CD14-positive monocyte (primary cell): ENCODE measurements around the gene CASD1. TPM values are rescaled to one million over a fixed set of nuclear protein-coding genes. Genes with fewer than 3 reads are reported as not detected.

Experiments
- DNase-seq, 3 donors: peaks; one replicate each; pipeline ENCODE4 v3.0.0-alpha.2; 2011 to 2022
- H2AFZ ChIP-seq: 2 replicates; pipeline ENCODE4 v1.6.0; 2012; ENCODE audit warnings: mild to moderate bottlenecking, low read depth, low read length, inconsistent platforms; ENCODE audit not compliant: insufficient read depth, poor library complexity, severe bottlenecking
- H3K27ac ChIP-seq, 2 donors: 1 replicate in 1 of 2; 2 replicates in 1 of 2; pipeline ENCODE4 v1.5.1; 2012 to 2013; ENCODE audit warnings: low read length in 2 of 2, control low read depth in 1 of 2, inconsistent platforms in 1 of 2, low read depth in 1 of 2, mild to moderate bottlenecking in 1 of 2
- H3K27me3 ChIP-seq, 2 donors: one replicate each; pipeline versions ENCODE4 v1.6.0 to v1.6.1; 2011 to 2013; ENCODE audit warnings: low read length in 2 of 2; ENCODE audit not compliant: control insufficient read depth in 2 of 2, insufficient read depth in 2 of 2
- H3K36me3 ChIP-seq, 2 donors: replicated peaks in 1 of 2; 1 replicate in 1 of 2; 2 replicates in 1 of 2; pipeline versions ENCODE4 v1.5.1 to v1.6.1; 2012 to 2013; ENCODE audit warnings: low read length in 2 of 2, control low read depth in 1 of 2, inconsistent platforms in 1 of 2, mild to moderate bottlenecking in 1 of 2; ENCODE audit not compliant: insufficient read depth in 2 of 2, control insufficient read depth in 1 of 2
- H3K4me1 ChIP-seq, 2 donors: 1 replicate in 1 of 2; 2 replicates in 1 of 2; pipeline versions ENCODE4 v1.5.1 to v1.6.1; 2012 to 2013; ENCODE audit warnings: low read length in 2 of 2, control low read depth in 1 of 2, inconsistent platforms in 1 of 2, mild to moderate bottlenecking in 1 of 2, moderate library complexity in 1 of 2; ENCODE audit not compliant: insufficient read depth in 2 of 2, control insufficient read depth in 1 of 2
- H3K4me2 ChIP-seq: replicated peaks from 2 replicates; pipeline ENCODE3; 2012; ENCODE audit warnings: low read length, moderate library complexity, mild to moderate bottlenecking; ENCODE audit not compliant: poor library complexity, severe bottlenecking; ENCODE audit errors: extremely low read depth
- H3K4me3 ChIP-seq, 3 experiments: fragments of 200-600 bp in 1 of 3; sonication (generic) in 1 of 3; replicated peaks in 1 of 3; 1 replicate in 2 of 3; 2 replicates in 1 of 3; pipeline ENCODE4 v1.5.1; 2011 to 2013; ENCODE audit warnings: low read length in 3 of 3, mild to moderate bottlenecking in 3 of 3, control low read depth in 2 of 3, low read depth in 2 of 3, inconsistent platforms in 1 of 3, moderate library complexity in 1 of 3
- H3K79me2 ChIP-seq: 2 replicates; pipeline ENCODE4 v1.6.0; 2012; ENCODE audit warnings: mild to moderate bottlenecking, control low read depth, inconsistent platforms, low read length, moderate library complexity; ENCODE audit not compliant: insufficient read depth
- H3K9ac ChIP-seq: 2 replicates; pipeline ENCODE4 v1.6.0; 2017; ENCODE audit warnings: low read length, mild to moderate bottlenecking; ENCODE audit not compliant: insufficient read depth, poor library complexity, severe bottlenecking
- H3K9me3 ChIP-seq, 2 donors: replicated peaks in 1 of 2; 1 replicate in 1 of 2; 2 replicates in 1 of 2; pipeline versions ENCODE4 v1.5.1 to v1.6.1; 2012 to 2013; ENCODE audit warnings: low read length in 2 of 2, control low read depth in 1 of 2; ENCODE audit not compliant: control insufficient read depth in 1 of 2, insufficient read depth in 1 of 2
- H4K20me1 ChIP-seq: 2 replicates; pipeline ENCODE4 v1.6.0; 2012; ENCODE audit warnings: mild to moderate bottlenecking, low read length, control low read depth, moderate library complexity; ENCODE audit not compliant: insufficient read depth
- H3K27ac Mint-ChIP-seq, 7 donors: one replicate each; pipeline ENCODE4 v1.8.0; 2020; ENCODE audit warnings: mild to moderate bottlenecking in 7 of 7, mixed read lengths in 7 of 7, moderate library complexity in 6 of 7, inconsistent platforms in 2 of 7
- H3K27me3 Mint-ChIP-seq, 3 donors: one replicate each; pipeline ENCODE4 v1.8.0; 2021 to 2022; ENCODE audit warnings: low read depth in 3 of 3, mild to moderate bottlenecking in 3 of 3, mixed read lengths in 3 of 3, moderate library complexity in 3 of 3, inconsistent platforms in 1 of 3
- H3K36me3 Mint-ChIP-seq, 2 donors: one replicate each; pipeline ENCODE4 v1.8.0; 2020; ENCODE audit warnings: mixed read lengths in 2 of 2, inconsistent platforms in 1 of 2, mild to moderate bottlenecking in 1 of 2
- H3K4me1 Mint-ChIP-seq: one replicate; pipeline ENCODE4 v1.8.0; 2020; ENCODE audit warnings: mild to moderate bottlenecking, mixed read lengths
- H3K4me3 Mint-ChIP-seq, 2 donors: one replicate each; pipeline ENCODE4 v1.8.0; 2020; ENCODE audit warnings: mild to moderate bottlenecking in 2 of 2, mixed read lengths in 2 of 2, moderate library complexity in 1 of 2
- H3K9me3 Mint-ChIP-seq, 7 donors: one replicate each; pipeline ENCODE4 v1.8.0; 2020 to 2022; ENCODE audit warnings: mixed read lengths in 7 of 7, mild to moderate bottlenecking in 6 of 7, moderate library complexity in 6 of 7, inconsistent platforms in 2 of 7
- WGBS: methylation state at CpG from one replicate; pipeline ENCODE4 v1.1.5; 2013; ENCODE audit warnings: missing lambda C conversion rate; ENCODE audit not compliant: insufficient coverage; 5-methylcytosine and 5-hydroxymethylcytosine counted together
- intact Hi-C, 2 donors: fragments of 100-400 bp; cut with micrococcal nuclease; formaldehyde crosslinking; loops; one replicate each; pipeline versions ENCODE4 v1.15.0 to v1.15.1; 2023
- polyA plus RNA-seq, 3 donors: library from polyadenylated mRNA; depleted of rRNA in 1 of 3; unstranded in 2 of 3; stranded (reverse) in 1 of 3; fragments of 300-500 nt in 2 of 3; fragments of >200 nt in 1 of 3; fragmentation: Illumina TruSeq in 2 of 3; gene quantifications; 1 replicate in 2 of 3; 2 replicates in 1 of 3; pipeline ENCODE4 v1.2.3, GENCODE V29; 2012 to 2021
- TF ChIP-seq, protein P1 (sequence below): fragments of 200-600 bp; IDR thresholded peaks from one replicate; pipeline ENCODE4 v1.8.0; 2022; ENCODE audit warnings: antibody characterized with exemption, mild to moderate bottlenecking

The CASD1 gene
- polyA plus RNA-seq, 3 donors: 2.0 to 4.4 (median 3.6) TPM

DNA sequence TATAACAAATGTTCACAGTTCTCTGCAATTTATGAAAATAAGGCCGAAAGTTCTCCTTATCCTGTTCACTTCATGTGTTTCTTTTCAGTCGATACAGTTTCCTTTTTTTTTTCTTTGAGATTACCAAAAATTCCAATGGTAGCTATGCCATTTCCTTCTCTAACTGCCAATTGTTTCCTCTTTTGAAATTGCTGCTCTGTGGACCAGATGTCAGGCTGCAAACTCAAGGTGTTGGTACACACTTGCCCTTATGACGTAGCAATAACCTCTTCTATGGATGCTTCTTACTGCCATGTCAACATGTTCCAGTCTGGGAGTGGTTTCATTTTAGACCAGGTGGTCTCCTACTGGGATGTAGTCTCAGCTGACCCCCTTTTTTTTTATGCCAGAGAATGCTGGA is 52.9 kb downstream of the CASD1 start:
- Mint-ChIP-seq H3K36me3 (peaks cover 7 to 10% of the 10 kb centered on the region in 2 donors), H3K27me3 (peaks cover 0 to 3% (median 0%) of the 10 kb centered on the region in 3 donors), H3K27ac (no peak overlapping the region), H3K9me3 (no peaks in the 10 kb centered on the region), H3K4me3 (no peak overlapping the region), H3K4me1 (peaks cover 6% of the 10 kb centered on the region)
- no peaks in the 10 kb centered on the region for H3K27me3 ChIP-seq
- TF ChIP-seq, protein P1, sequence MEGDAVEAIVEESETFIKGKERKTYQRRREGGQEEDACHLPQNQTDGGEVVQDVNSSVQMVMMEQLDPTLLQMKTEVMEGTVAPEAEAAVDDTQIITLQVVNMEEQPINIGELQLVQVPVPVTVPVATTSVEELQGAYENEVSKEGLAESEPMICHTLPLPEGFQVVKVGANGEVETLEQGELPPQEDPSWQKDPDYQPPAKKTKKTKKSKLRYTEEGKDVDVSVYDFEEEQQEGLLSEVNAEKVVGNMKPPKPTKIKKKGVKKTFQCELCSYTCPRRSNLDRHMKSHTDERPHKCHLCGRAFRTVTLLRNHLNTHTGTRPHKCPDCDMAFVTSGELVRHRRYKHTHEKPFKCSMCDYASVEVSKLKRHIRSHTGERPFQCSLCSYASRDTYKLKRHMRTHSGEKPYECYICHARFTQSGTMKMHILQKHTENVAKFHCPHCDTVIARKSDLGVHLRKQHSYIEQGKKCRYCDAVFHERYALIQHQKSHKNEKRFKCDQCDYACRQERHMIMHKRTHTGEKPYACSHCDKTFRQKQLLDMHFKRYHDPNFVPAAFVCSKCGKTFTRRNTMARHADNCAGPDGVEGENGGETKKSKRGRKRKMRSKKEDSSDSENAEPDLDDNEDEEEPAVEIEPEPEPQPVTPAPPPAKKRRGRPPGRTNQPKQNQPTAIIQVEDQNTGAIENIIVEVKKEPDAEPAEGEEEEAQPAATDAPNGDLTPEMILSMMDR: no peak
- intact Hi-C loops: no loop called here
- H3K36me3 ChIP-seq: no peaks in the 10 kb centered on the region
- H3K9me3 ChIP-seq: no peaks in the 10 kb centered on the region
- H3K4me3 ChIP-seq: no peak overlapping the region
- H3K4me2 ChIP-seq: no peak overlapping the region
- no peak for DNase-seq
- 25% methylated on average over 2 of the region's 3 CpGs for WGBS
- no peak overlapping the region for H3K27ac ChIP-seq
- H3K9ac ChIP-seq: no peak overlapping the region
- H3K79me2 ChIP-seq: no peaks in the 10 kb centered on the region
- no peak overlapping the region for H2AFZ ChIP-seq
- H4K20me1 ChIP-seq: no peaks in the 10 kb centered on the region
- H3K4me1 ChIP-seq: no peaks in the 10 kb centered on the region

DNA sequence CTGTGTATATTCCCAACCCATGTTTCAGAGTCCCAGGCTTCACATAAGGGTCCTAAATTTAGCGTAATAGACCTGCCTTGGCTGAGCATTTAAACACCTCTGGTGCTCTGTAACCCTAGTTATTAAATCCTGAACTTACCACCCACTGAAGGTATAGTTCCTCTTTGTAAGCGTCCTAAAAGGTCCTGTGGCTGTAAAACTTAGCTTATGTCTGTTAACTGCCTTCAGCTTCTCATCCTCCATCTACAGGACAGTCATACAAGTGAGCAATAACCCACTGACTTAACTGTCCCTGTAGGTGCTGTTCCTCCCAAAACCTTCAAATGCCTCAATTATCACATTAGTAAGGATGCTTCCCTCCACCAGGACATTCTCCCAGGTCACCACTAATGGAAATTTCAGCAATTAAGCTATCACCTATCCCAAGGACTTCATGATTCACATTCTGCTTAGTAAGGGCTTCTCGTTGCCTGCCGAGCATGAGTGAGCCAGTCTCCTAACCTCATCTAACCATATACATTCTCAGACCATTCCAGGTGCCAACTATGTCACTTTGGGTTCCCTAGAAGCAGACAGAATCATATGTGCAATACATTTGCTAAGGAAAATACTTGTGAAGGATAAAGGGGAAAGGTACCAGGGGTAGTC is 55.8 kb downstream of the CASD1 start:
- no peak overlapping the region for H3K9ac ChIP-seq
- intact Hi-C loops: no loop called here
- no peak overlapping the region for H2AFZ ChIP-seq
- no peaks in the 10 kb centered on the region for H3K36me3 ChIP-seq
- H3K4me3 ChIP-seq: no peak overlapping the region
- H3K27ac ChIP-seq: no peak overlapping the region
- TF ChIP-seq, protein P1: no peak
- 100% methylated on average over 3 of the region's 4 CpGs for WGBS
- H3K27me3 Mint-ChIP-seq: no peaks in the 10 kb centered on the region
- H3K9me3 ChIP-seq: no peaks in the 10 kb centered on the region
- H3K79me2 ChIP-seq: no peaks in the 10 kb centered on the region
- H3K9me3 Mint-ChIP-seq: peaks cover 3 to 12% (median 6%) of the 10 kb centered on the region in 7 donors
- no peak overlapping the region for H3K4me3 Mint-ChIP-seq
- no peaks in the 10 kb centered on the region for H3K4me1 ChIP-seq
- H3K4me1 Mint-ChIP-seq: peaks cover 6% of the 10 kb centered on the region
- H3K27ac Mint-ChIP-seq: no peak overlapping the region
- H3K4me2 ChIP-seq: no peak overlapping the region
- H3K36me3 Mint-ChIP-seq: peaks cover 2 to 4% of the 10 kb centered on the region in 2 donors
- no peaks in the 10 kb centered on the region for H3K27me3 ChIP-seq
- H4K20me1 ChIP-seq: no peaks in the 10 kb centered on the region
- no peak for DNase-seq
